Nephron (organoid): ENCODE measurements around the gene PRKACB.
A peak's percentile ranks its signal among the peaks of the same experiment; 100 is the strongest.

ENCODE experiments used
- H3K27ac Mint-ChIP-seq, 3 experiments: 2 replicates each; pipeline ENCODE4 v1.8.0; 2020; ENCODE audit warnings: mixed read lengths in 3 of 3, mild to moderate bottlenecking in 2 of 3, moderate library complexity in 1 of 3
- H3K27me3 Mint-ChIP-seq: 2 replicates; pipeline ENCODE4 v1.8.0; 2021; ENCODE audit warnings: low read depth, mild to moderate bottlenecking, moderate library complexity, mixed read lengths
- H3K36me3 Mint-ChIP-seq: 2 replicates; pipeline ENCODE4 v1.8.0; 2020; ENCODE audit warnings: low read depth, mixed read lengths
- H3K4me1 Mint-ChIP-seq: 2 replicates; pipeline ENCODE4 v1.8.0; 2020; ENCODE audit warnings: mixed read lengths
- H3K4me3 Mint-ChIP-seq, 3 experiments: 2 replicates each; pipeline ENCODE4 v1.8.0; 2020; ENCODE audit warnings: mild to moderate bottlenecking in 3 of 3, mixed read lengths in 3 of 3, moderate library complexity in 2 of 3
- H3K9me3 Mint-ChIP-seq: 2 replicates; pipeline ENCODE4 v1.8.0; 2020; ENCODE audit warnings: mixed read lengths
- TF ChIP-seq, protein P1 (sequence below), 3 experiments: fragments of 200-600 bp; sonication (generic); IDR thresholded peaks; one replicate each; pipeline ENCODE4 v1.5.0; 2021; ENCODE audit warnings: antibody characterized with exemption in 3 of 3; ENCODE audit not compliant: unreplicated experiment in 3 of 3

PRKACB gene

DNA sequence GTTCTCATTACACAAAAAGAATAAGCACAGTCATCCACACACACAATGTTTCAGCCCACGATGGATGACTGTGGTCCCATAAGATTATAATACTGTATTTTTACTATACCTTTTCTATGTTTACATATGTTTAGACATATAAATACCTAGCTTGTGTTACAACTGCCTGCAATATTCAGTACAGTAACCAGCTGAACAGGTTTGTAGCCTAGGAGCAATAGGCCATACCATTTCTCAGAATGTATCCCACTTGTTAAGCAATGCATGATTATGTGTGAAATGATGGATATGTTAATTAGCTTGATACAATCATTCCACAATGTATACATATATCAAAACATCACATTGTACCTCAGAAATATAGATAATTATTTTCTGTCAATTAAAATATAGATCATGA lies 124.3 kb downstream of the PRKACB start:
- TF ChIP-seq, protein P1, sequence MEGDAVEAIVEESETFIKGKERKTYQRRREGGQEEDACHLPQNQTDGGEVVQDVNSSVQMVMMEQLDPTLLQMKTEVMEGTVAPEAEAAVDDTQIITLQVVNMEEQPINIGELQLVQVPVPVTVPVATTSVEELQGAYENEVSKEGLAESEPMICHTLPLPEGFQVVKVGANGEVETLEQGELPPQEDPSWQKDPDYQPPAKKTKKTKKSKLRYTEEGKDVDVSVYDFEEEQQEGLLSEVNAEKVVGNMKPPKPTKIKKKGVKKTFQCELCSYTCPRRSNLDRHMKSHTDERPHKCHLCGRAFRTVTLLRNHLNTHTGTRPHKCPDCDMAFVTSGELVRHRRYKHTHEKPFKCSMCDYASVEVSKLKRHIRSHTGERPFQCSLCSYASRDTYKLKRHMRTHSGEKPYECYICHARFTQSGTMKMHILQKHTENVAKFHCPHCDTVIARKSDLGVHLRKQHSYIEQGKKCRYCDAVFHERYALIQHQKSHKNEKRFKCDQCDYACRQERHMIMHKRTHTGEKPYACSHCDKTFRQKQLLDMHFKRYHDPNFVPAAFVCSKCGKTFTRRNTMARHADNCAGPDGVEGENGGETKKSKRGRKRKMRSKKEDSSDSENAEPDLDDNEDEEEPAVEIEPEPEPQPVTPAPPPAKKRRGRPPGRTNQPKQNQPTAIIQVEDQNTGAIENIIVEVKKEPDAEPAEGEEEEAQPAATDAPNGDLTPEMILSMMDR (IDR thresholded peaks at IDR 0.05; ENCODE audit: unreplicated experiment in 3 of 3), result no peak
- no peaks in the 10 kb centered on the region for H3K36me3 Mint-ChIP-seq
- no peak overlapping the region for H3K27ac Mint-ChIP-seq
- no peaks in the 10 kb centered on the region for H3K9me3 Mint-ChIP-seq
- H3K4me3 Mint-ChIP-seq, result no peak overlapping the region
- no peaks in the 10 kb centered on the region for H3K27me3 Mint-ChIP-seq
- peaks cover 26% of the 10 kb centered on the region for H3K4me1 Mint-ChIP-seq

DNA sequence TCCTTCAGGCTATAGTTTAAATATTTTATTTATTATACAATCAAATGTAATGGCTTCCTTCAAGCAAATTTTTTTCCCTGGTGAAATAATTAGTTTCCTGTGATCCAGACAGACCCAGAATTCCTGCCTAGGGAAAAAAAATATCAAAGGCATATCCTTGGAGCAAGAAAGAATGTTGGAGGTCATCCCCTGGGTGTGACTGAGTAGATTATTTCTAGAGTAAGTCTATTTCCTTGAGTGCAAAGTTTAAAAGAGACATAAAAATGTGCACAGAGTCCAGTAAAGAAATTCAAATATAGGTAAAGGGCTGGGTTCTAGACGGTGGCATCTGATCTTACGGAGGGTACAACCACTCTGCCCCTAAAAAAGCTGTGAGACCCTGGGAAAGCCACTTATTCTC lies 125.2 kb downstream of the PRKACB start:
- TF ChIP-seq, protein P1 (IDR thresholded peaks at IDR 0.05; ENCODE audit: unreplicated experiment in 3 of 3), result no peak
- no peaks in the 10 kb centered on the region for H3K27me3 Mint-ChIP-seq
- peaks cover 26% of the 10 kb centered on the region for H3K4me1 Mint-ChIP-seq
- H3K36me3 Mint-ChIP-seq, result no peaks in the 10 kb centered on the region
- no peak overlapping the region for H3K4me3 Mint-ChIP-seq
- no peaks in the 10 kb centered on the region for H3K9me3 Mint-ChIP-seq
- H3K27ac Mint-ChIP-seq, result peak overlapping the region; percentile 38 to 82 (median 64)

DNA sequence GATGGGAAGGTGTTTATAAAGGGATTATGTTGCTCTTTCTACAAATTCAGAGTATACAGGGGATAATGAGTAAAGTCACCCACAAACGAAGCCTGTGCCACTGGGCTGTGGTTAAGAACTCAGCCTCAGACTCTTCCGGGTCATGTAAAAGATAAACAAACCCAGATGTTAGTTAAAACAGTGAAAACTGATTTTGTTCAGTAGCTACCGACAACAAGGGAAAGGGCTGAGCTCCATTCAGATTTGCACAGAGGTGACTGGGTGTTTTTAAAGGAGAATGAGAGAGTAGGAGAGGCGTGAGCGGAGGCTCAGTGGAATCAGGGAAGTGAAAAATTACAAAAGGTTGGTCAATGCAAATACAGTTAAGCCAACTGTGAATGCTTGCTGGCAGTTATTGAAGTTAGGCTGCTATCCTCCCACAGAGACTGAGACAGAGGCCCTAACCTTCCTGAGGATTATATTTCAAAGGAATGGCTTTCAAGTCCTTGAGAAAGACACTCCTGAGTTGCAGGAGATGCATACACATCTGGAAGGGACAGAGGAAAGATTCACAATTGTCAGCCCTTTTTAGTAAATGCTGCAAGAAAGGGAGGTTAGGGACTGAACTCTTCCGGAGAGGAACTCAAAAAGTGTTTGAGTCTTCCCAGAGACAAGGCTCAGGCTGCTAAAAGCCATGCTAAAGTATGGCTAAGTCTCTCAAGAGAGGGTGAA lies 127.5 kb downstream of the PRKACB start:
- TF ChIP-seq, protein P1 (IDR thresholded peaks at IDR 0.05; ENCODE audit: unreplicated experiment in 3 of 3), result no peak
- Mint-ChIP-seq H3K27ac (peak overlapping the region; percentile 91 to 95 (median 94)), H3K4me3 (peak overlapping the region; percentile 31 to 37 (median 31)), H3K27me3 (no peaks in the 10 kb centered on the region), H3K36me3 (no peaks in the 10 kb centered on the region), H3K9me3 (no peaks in the 10 kb centered on the region), H3K4me1 (peaks cover 26% of the 10 kb centered on the region)

DNA sequence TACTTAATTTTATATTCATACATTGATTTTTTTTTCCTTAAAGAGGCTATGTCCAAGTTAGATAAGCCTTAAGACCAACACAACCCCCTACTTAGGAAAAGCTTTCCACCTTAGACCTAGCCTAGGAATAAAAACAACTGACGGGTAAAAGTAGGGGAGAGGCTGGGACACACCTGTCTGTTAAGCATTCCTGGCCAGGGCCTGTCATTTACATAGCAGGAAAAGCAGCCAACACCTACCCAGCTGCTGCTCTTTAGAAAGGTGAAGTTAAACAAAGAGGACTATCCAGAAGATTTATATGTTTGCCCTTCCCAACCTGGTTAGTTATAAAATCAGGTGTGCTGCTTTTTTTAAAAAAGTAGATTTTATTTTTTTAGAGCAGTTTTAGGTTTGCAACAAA lies 128.3 kb downstream of the PRKACB start:
- Mint-ChIP-seq H3K9me3 (no peaks in the 10 kb centered on the region), H3K4me3 (no peak overlapping the region), H3K27ac (peak overlapping the region; percentile 91 to 95 (median 94)), H3K27me3 (no peaks in the 10 kb centered on the region), H3K36me3 (no peaks in the 10 kb centered on the region), H3K4me1 (peaks cover 26% of the 10 kb centered on the region)
- TF ChIP-seq, protein P1 (IDR thresholded peaks at IDR 0.05; ENCODE audit: unreplicated experiment in 3 of 3), result no peak

DNA sequence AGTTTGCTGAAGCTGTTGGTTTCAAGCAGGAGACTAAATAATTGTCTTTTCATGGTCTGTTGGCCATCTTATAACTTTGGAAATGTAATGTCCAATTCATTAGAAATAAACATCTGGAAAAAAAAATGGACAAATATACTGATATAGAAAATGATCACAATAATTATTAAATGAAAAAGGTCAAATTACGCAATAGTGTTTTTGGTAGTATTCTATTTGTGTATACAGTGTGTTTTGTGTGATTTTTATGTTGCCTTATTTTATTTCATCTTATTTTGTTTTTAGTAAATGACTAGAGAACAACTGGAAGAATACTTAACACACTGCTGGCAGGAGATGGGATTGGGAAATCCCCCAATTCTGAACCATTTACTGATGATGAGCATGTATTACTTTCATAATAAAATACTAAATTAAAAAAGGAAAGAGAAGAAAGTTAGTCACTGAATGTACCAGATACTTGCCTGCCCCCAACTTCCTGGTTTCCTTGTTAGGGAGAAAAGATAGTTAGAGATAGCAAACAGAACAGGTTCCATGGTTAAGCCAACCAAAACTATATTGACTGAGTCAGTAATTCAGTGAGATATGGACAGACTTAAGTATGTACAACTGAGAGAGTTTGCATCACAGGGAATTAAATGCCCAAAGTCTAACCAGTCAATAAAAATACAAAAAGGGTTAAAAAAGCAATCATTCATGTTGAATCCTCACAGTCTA lies 133.4 kb downstream of the PRKACB start:
- TF ChIP-seq, protein P1 (IDR thresholded peaks at IDR 0.05; ENCODE audit: unreplicated experiment in 3 of 3), result no peak
- Mint-ChIP-seq H3K27me3 (peaks cover 3% of the 10 kb centered on the region), H3K4me1 (peaks cover under 1% of the 10 kb centered on the region), H3K4me3 (no peak overlapping the region), H3K9me3 (no peaks in the 10 kb centered on the region), H3K27ac (peak overlapping the region in 1 of 3 experiments; percentile 7), H3K36me3 (no peaks in the 10 kb centered on the region)
